ENCODE results near the gene FASN.

GRCh38 chr17:82083009-82083408 lies 15.0 kb downstream of the FASN start:
- TF ChIP-seq FOXM1 (IDR thresholded peaks at IDR 0.05; ENCODE audit: borderline replicate concordance), result no peak
- TF ChIP-seq SP1 (IDR thresholded peaks at IDR 0.05), result no peak
- no peak for TF ChIP-seq FOXA1 (IDR thresholded peaks at IDR 0.05)
- no peak for TF ChIP-seq ELF4 (IDR thresholded peaks at IDR 0.05)
- no peak for TF ChIP-seq FOXK2 (IDR thresholded peaks at IDR 0.05)
- no peak for TF ChIP-seq BHLHE40 (IDR thresholded peaks at IDR 0.05; ENCODE audit: borderline replicate concordance)
- TF ChIP-seq HDGF (IDR thresholded peaks at IDR 0.05; ENCODE audit: borderline replicate concordance), result no peak
- no peak for TF ChIP-seq CTBP1 (IDR thresholded peaks at IDR 0.05; ENCODE audit: borderline replicate concordance)
- TF ChIP-seq TARDBP (IDR thresholded peaks at IDR 0.05), result no peak
- TF ChIP-seq LEF1 (IDR thresholded peaks at IDR 0.05; ENCODE audit: borderline replicate concordance), result no peak
- TF ChIP-seq L3MBTL2 (conservative IDR thresholded peaks at IDR 0.05), result no peak
- no peak for TF ChIP-seq PKNOX1 (IDR thresholded peaks at IDR 0.05)
- TF ChIP-seq SUZ12 (IDR thresholded peaks at IDR 0.05), result no peak

Measured in HEK293T (cell line).